Activated CD8-positive, alpha-beta memory T cell treated with anti-CD3 and anti-CD28 coated beads, Interleukin-2, amount 10 ng/mL, durations not matched to agents 7 days and 5 days (primary cell): ENCODE data around the gene HMCN2. TPM values are rescaled to one million over a fixed set of nuclear protein-coding genes. Genes with fewer than 3 reads are reported as not detected.

ENCODE experiments used
- ATAC-seq: fragments of 150-1000 bp; cut with Tn5 transposase; one replicate; pipeline ENCODE4 v1.10.0; 2021; ENCODE audit warnings: moderate library complexity
- CTCF ChIA-PET: fragments of 350-600 bp; sonication (Branson Sonifier 250); formaldehyde crosslinking; loops from one replicate; lab custom pipeline; 2021; ENCODE audit warnings: antibody characterized with exemption; lab: Charles Lee
- DNase-seq: peaks from one replicate; pipeline ENCODE4 v3.0.0-alpha.2; 2020
- H3K27ac Mint-ChIP-seq: one replicate; pipeline ENCODE4 v1.8.0; 2021; ENCODE audit warnings: mild to moderate bottlenecking, mixed read lengths
- H3K27me3 Mint-ChIP-seq: one replicate; pipeline ENCODE4 v1.8.0; 2021; ENCODE audit warnings: mixed read lengths
- H3K36me3 Mint-ChIP-seq: one replicate; pipeline ENCODE4 v1.8.0; 2021; ENCODE audit warnings: mild to moderate bottlenecking, mixed read lengths
- H3K4me1 Mint-ChIP-seq: one replicate; pipeline ENCODE4 v1.8.0; 2021; ENCODE audit warnings: mixed read lengths
- H3K4me3 Mint-ChIP-seq: one replicate; pipeline ENCODE4 v1.8.0; 2021; ENCODE audit warnings: mild to moderate bottlenecking, moderate library complexity, mixed read lengths
- H3K9me3 Mint-ChIP-seq: one replicate; pipeline ENCODE4 v1.8.0; 2022; ENCODE audit warnings: low read depth, mixed read lengths
- total RNA-seq, 2 experiments: library from RNA; stranded (reverse); gene quantifications; one replicate each; pipeline ENCODE4 v1.2.3, GENCODE V29; 2021

Gene HMCN2
- total RNA-seq, 2 experiments from 2014 or later = not detected

GRCh38 chr9:130295431-130295830, 29.9 kb downstream of the HMCN2 start:
- CTCF ChIA-PET = no interaction called here
- no peak overlapping the region for H3K27ac Mint-ChIP-seq
- ATAC-seq (no peak), DNase-seq (no peak)
- H3K9me3 Mint-ChIP-seq = no peaks in the 10 kb centered on the region
- H3K4me3 Mint-ChIP-seq = no peak overlapping the region
- peaks cover 17% of the 10 kb centered on the region for H3K27me3 Mint-ChIP-seq
- H3K36me3 Mint-ChIP-seq = no peaks in the 10 kb centered on the region
- no peaks in the 10 kb centered on the region for H3K4me1 Mint-ChIP-seq

GRCh38 chr9:130295945-130296782, 30.6 kb downstream of the HMCN2 start:
- DNase-seq (no peak), ATAC-seq (no peak)
- H3K27me3 Mint-ChIP-seq = peaks cover 13% of the 10 kb centered on the region
- no peaks in the 10 kb centered on the region for H3K9me3 Mint-ChIP-seq
- no peaks in the 10 kb centered on the region for H3K36me3 Mint-ChIP-seq
- H3K27ac Mint-ChIP-seq = no peak overlapping the region
- H3K4me1 Mint-ChIP-seq = no peaks in the 10 kb centered on the region
- CTCF ChIA-PET = no interaction called here
- H3K4me3 Mint-ChIP-seq = no peak overlapping the region

- Mint-ChIP-seq H3K4me1 (no peaks in the 10 kb centered on the region), H3K4me3 (no peak overlapping the region), H3K27ac (no peak overlapping the region), H3K36me3 (no peaks in the 10 kb centered on the region), H3K9me3 (no peaks in the 10 kb centered on the region), H3K27me3 (peaks cover 13% of the 10 kb centered on the region)
- CTCF ChIA-PET = no interaction called here
- no peak for ATAC-seq
- DNase-seq = no peak
Observed at GRCh38 chr9:130296783-130297055, 31.2 kb downstream of the HMCN2 start.

GRCh38 chr9:130297371-130297770, 31.8 kb downstream of the HMCN2 start:
- H3K36me3 Mint-ChIP-seq = no peaks in the 10 kb centered on the region
- DNase-seq (no peak), ATAC-seq (no peak)
- CTCF ChIA-PET = no interaction called here
- no peaks in the 10 kb centered on the region for H3K9me3 Mint-ChIP-seq
- no peak overlapping the region for H3K27ac Mint-ChIP-seq
- no peaks in the 10 kb centered on the region for H3K4me1 Mint-ChIP-seq
- no peak overlapping the region for H3K4me3 Mint-ChIP-seq
- H3K27me3 Mint-ChIP-seq = peaks cover 13% of the 10 kb centered on the region

GRCh38 chr9:130298662-130299279, 33.2 kb downstream of the HMCN2 start:
- H3K9me3 Mint-ChIP-seq = no peaks in the 10 kb centered on the region
- CTCF ChIA-PET = no interaction called here
- peaks cover 6% of the 10 kb centered on the region for H3K27me3 Mint-ChIP-seq
- no peaks in the 10 kb centered on the region for H3K4me1 Mint-ChIP-seq
- H3K4me3 Mint-ChIP-seq = no peak overlapping the region
- DNase-seq (no peak), ATAC-seq (no peak)
- no peak overlapping the region for H3K27ac Mint-ChIP-seq
- no peaks in the 10 kb centered on the region for H3K36me3 Mint-ChIP-seq

- peaks cover 6% of the 10 kb centered on the region for H3K27me3 Mint-ChIP-seq
- H3K4me1 Mint-ChIP-seq = no peaks in the 10 kb centered on the region
- H3K4me3 Mint-ChIP-seq = no peak overlapping the region
- ATAC-seq = no peak
- no peaks in the 10 kb centered on the region for H3K9me3 Mint-ChIP-seq
- CTCF ChIA-PET = no interaction called here
- no peak for DNase-seq
- H3K27ac Mint-ChIP-seq = no peak overlapping the region
- H3K36me3 Mint-ChIP-seq = no peaks in the 10 kb centered on the region
Observed at GRCh38 chr9:130299785-130300615, 34.4 kb downstream of the HMCN2 start.

- CTCF ChIA-PET = interaction anchor here (1.5 kb wide), 1 partner anchor 23 kb away, joined by 3 read pairs; no protein-coding TSS in a partner anchor
- Mint-ChIP-seq H3K27ac (no peak overlapping the region), H3K27me3 (peaks cover 6% of the 10 kb centered on the region), H3K36me3 (no peaks in the 10 kb centered on the region), H3K4me1 (no peaks in the 10 kb centered on the region), H3K9me3 (no peaks in the 10 kb centered on the region), H3K4me3 (no peak overlapping the region)
- ATAC-seq (no peak), DNase-seq (no peak)
Observed at GRCh38 chr9:130300739-130301138, 35.2 kb downstream of the HMCN2 start.

GRCh38 chr9:130301483-130302286, 36.1 kb downstream of the HMCN2 start:
- Mint-ChIP-seq H3K27ac (no peak overlapping the region), H3K4me3 (no peak overlapping the region), H3K36me3 (no peaks in the 10 kb centered on the region), H3K4me1 (no peaks in the 10 kb centered on the region), H3K9me3 (no peaks in the 10 kb centered on the region), H3K27me3 (peaks cover 6% of the 10 kb centered on the region)
- DNase-seq (no peak), ATAC-seq (no peak)
- CTCF ChIA-PET = interaction anchor here (1.5 kb wide), 1 partner anchor 22 kb away, joined by 3 read pairs; no protein-coding TSS in a partner anchor

- no peak overlapping the region for H3K27ac Mint-ChIP-seq
- CTCF ChIA-PET = no interaction called here
Observed at GRCh38 chr9:130302785-130303612, 37.4 kb downstream of the HMCN2 start.

GRCh38 chr9:130303613-130304055, 38.1 kb downstream of the HMCN2 start:
- ATAC-seq = no peak
- H3K27ac Mint-ChIP-seq = no peak overlapping the region
- H3K27me3 Mint-ChIP-seq = no peaks in the 10 kb centered on the region
- H3K4me3 Mint-ChIP-seq = no peak overlapping the region
- H3K9me3 Mint-ChIP-seq = no peaks in the 10 kb centered on the region
- H3K4me1 Mint-ChIP-seq = no peaks in the 10 kb centered on the region
- H3K36me3 Mint-ChIP-seq = no peaks in the 10 kb centered on the region
- CTCF ChIA-PET = interaction anchor here (1.1 kb wide), 1 partner anchor 39 kb away, joined by 3 read pairs; no protein-coding TSS in a partner anchor
- DNase-seq = no peak

More at GRCh38 chr9:130302785-130303612, 37.4 kb downstream of the HMCN2 start:
- no peaks in the 10 kb centered on the region for H3K27me3 Mint-ChIP-seq
- H3K9me3 Mint-ChIP-seq = no peaks in the 10 kb centered on the region
- DNase-seq (no peak), ATAC-seq (no peak)
- H3K36me3 Mint-ChIP-seq = no peaks in the 10 kb centered on the region
- no peaks in the 10 kb centered on the region for H3K4me1 Mint-ChIP-seq
- no peak overlapping the region for H3K4me3 Mint-ChIP-seq

GRCh38 chr9:130304116-130304515, 38.6 kb downstream of the HMCN2 start:
- Mint-ChIP-seq H3K36me3 (no peaks in the 10 kb centered on the region), H3K9me3 (no peaks in the 10 kb centered on the region), H3K27me3 (no peaks in the 10 kb centered on the region), H3K4me1 (no peaks in the 10 kb centered on the region), H3K4me3 (no peak overlapping the region), H3K27ac (no peak overlapping the region)
- DNase-seq = no peak
- ATAC-seq = no peak
- CTCF ChIA-PET = interaction anchor here (1.1 kb wide), 1 partner anchor 38 kb away, joined by 3 read pairs; no protein-coding TSS in a partner anchor

- H3K27me3 Mint-ChIP-seq = no peaks in the 10 kb centered on the region
- no peak overlapping the region for H3K4me3 Mint-ChIP-seq
- H3K4me1 Mint-ChIP-seq = no peaks in the 10 kb centered on the region
- DNase-seq (no peak), ATAC-seq (no peak)
- H3K36me3 Mint-ChIP-seq = no peaks in the 10 kb centered on the region
- CTCF ChIA-PET = interaction anchor here (1.1 kb wide), 1 partner anchor 38 kb away, joined by 3 read pairs; no protein-coding TSS in a partner anchor
- no peak overlapping the region for H3K27ac Mint-ChIP-seq
- H3K9me3 Mint-ChIP-seq = no peaks in the 10 kb centered on the region
Observed at GRCh38 chr9:130304643-130305042, 39.1 kb downstream of the HMCN2 start.
